Uterus (tissue), 2 donors: ENCODE data around the gene OSER1.

Experiments used
- POLR2A ChIP-seq, 2 donors: fragments of 450-650 bp; IDR thresholded peaks; one replicate each; pipeline ENCODE4 v1.6.1; 2016; ENCODE audit warnings: antibody characterized with exemption in 2 of 2, mild to moderate bottlenecking in 1 of 2, moderate library complexity in 1 of 2
- TF ChIP-seq, protein P1 (sequence below), 4 experiments: fragments of 200-600 bp in 2 of 4; fragments of 450-650 bp in 2 of 4; sonication (generic) in 2 of 4; IDR thresholded peaks; one replicate each; pipeline ENCODE4 v1.5.1; 2016 to 2019; ENCODE audit warnings: antibody characterized with exemption in 4 of 4, mild to moderate bottlenecking in 2 of 4, moderate library complexity in 1 of 4

DNA sequence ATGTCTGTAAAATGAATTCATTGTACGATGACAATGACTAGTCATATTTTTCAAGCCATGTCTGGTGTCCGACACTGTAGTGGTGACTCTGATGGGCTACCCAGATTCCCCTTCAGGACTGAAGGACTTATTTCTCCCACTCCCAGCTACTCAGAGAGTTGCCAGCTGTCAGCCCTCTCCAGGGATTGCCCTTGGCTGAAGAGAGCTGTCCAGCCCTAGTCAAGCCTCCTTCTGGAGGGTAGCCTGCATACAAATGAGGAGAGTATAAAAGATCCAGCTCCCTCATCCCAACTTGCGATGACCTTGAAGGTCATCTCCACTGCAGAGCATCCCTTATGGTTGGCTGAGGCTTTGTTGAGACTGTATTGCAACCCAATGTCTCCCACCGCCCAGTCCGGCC is 53.5 kb downstream of the OSER1 start:
- no peak for TF ChIP-seq POLR2A (IDR thresholded peaks at IDR 0.05)
- TF ChIP-seq, protein P1, sequence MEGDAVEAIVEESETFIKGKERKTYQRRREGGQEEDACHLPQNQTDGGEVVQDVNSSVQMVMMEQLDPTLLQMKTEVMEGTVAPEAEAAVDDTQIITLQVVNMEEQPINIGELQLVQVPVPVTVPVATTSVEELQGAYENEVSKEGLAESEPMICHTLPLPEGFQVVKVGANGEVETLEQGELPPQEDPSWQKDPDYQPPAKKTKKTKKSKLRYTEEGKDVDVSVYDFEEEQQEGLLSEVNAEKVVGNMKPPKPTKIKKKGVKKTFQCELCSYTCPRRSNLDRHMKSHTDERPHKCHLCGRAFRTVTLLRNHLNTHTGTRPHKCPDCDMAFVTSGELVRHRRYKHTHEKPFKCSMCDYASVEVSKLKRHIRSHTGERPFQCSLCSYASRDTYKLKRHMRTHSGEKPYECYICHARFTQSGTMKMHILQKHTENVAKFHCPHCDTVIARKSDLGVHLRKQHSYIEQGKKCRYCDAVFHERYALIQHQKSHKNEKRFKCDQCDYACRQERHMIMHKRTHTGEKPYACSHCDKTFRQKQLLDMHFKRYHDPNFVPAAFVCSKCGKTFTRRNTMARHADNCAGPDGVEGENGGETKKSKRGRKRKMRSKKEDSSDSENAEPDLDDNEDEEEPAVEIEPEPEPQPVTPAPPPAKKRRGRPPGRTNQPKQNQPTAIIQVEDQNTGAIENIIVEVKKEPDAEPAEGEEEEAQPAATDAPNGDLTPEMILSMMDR (IDR thresholded peaks at IDR 0.05) = no peak
